WERI-Rb-1 (cell line): ENCODE data around the gene CDC42SE2.

Experiments
- DNase-seq: peaks from one replicate; pipeline ENCODE4 v3.0.0-alpha.2; 2020
- H3K27ac ChIP-seq: fragments of 250-450 bp; sonication (Bioruptor Pico); 2 replicates; pipeline ENCODE4 v1.5.1; 2020; ENCODE audit warnings: mild to moderate bottlenecking, moderate library complexity
- H3K27me3 ChIP-seq: fragments of 250-450 bp; sonication (Bioruptor Pico); 2 replicates; pipeline ENCODE4 v1.5.1; 2021; ENCODE audit warnings: mild to moderate bottlenecking, low read depth, moderate library complexity; ENCODE audit not compliant: insufficient read depth, severe bottlenecking
- H3K36me3 ChIP-seq: fragments of 250-450 bp; sonication (Bioruptor Pico); 2 replicates; pipeline ENCODE4 v1.5.1; 2020; ENCODE audit warnings: mild to moderate bottlenecking, moderate library complexity
- H3K4me3 ChIP-seq: 2 replicates; pipeline ENCODE4 v1.5.1; 2011; ENCODE audit warnings: low read depth, mild to moderate bottlenecking, control low read depth, low read length
- H3K9me3 ChIP-seq: fragments of 250-450 bp; sonication (Bioruptor Pico); 2 replicates; pipeline ENCODE4 v1.5.1; 2021; ENCODE audit warnings: mild to moderate bottlenecking, moderate library complexity; ENCODE audit not compliant: severe bottlenecking
- CTCF ChIP-seq: IDR thresholded peaks from 2 replicates; pipeline ENCODE4 v1.5.1; 2011; ENCODE audit warnings: low read depth, mild to moderate bottlenecking, control low read depth, inconsistent platforms, low read length

The CDC42SE2 gene

GRCh38 chr5:131373265-131373664 lies 109.4 kb downstream of the CDC42SE2 start:
- Histone ChIP-seq H3K36me3 (no peaks in the 10 kb centered on the region), H3K4me3 (no peak overlapping the region), H3K27me3 (no peaks in the 10 kb centered on the region), H3K9me3 (no peaks in the 10 kb centered on the region), H3K27ac (no peak overlapping the region)
- no peak for TF ChIP-seq CTCF
- no peak for DNase-seq

DNA sequence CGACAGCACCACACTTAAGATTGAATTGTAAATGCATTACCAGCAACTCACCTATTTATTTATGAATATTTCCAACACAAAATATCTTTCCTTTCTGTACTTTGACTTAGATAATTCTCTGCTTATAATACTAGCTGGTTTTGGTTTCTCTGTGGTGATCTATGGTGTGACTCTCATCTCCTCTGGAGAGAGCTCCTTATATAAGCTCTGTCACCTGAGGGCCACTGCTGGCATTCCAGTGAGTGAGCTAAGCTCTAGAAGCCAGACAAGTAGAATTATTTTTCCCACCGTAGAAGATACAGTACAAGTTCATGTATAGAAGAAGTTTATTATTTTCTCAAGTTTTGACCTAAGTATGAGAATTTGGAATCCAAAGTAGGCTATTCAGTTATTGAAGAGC lies 111.5 kb downstream of the CDC42SE2 start:
- no peak for TF ChIP-seq CTCF
- H3K36me3 ChIP-seq = no peaks in the 10 kb centered on the region
- H3K9me3 ChIP-seq = no peaks in the 10 kb centered on the region
- no peak overlapping the region for H3K27ac ChIP-seq
- H3K4me3 ChIP-seq = no peak overlapping the region
- no peaks in the 10 kb centered on the region for H3K27me3 ChIP-seq
- DNase-seq = no peak

- H3K27me3 ChIP-seq = no peaks in the 10 kb centered on the region
- no peak overlapping the region for H3K4me3 ChIP-seq
- no peak for TF ChIP-seq CTCF
- DNase-seq = no peak
- H3K9me3 ChIP-seq = no peaks in the 10 kb centered on the region
- no peak overlapping the region for H3K27ac ChIP-seq
- H3K36me3 ChIP-seq = no peaks in the 10 kb centered on the region
Observed at GRCh38 chr5:131377346-131377745, 113.5 kb downstream of the CDC42SE2 start.

DNA sequence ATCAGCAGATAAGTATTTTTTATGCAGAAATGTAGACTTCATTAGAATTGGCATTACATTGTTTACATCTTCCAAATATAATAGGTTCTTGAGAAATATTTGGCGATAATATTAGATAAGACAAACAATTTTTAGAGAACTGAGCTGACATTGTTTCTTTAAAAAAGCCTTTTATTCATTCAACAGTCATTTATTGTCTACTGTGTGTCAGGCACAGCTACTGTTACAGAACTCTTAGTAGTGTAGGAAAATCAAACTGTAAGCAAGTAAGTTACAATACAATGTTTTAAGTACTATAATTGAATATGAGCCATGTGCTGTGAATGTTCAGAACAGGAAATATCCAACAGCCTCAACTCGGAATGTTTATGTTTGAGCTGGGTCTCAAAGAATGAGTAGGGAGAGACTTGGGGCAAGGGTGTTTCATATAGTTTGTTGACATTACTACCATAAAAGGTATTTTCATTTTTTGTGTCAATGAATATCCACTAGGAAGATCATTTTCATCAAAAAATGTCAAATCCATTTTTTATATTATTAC lies 114.0 kb downstream of the CDC42SE2 start:
- DNase-seq = no peak
- H3K36me3 ChIP-seq = no peaks in the 10 kb centered on the region
- TF ChIP-seq CTCF = no peak
- no peak overlapping the region for H3K27ac ChIP-seq
- no peaks in the 10 kb centered on the region for H3K27me3 ChIP-seq
- no peaks in the 10 kb centered on the region for H3K9me3 ChIP-seq
- H3K4me3 ChIP-seq = no peak overlapping the region

DNA sequence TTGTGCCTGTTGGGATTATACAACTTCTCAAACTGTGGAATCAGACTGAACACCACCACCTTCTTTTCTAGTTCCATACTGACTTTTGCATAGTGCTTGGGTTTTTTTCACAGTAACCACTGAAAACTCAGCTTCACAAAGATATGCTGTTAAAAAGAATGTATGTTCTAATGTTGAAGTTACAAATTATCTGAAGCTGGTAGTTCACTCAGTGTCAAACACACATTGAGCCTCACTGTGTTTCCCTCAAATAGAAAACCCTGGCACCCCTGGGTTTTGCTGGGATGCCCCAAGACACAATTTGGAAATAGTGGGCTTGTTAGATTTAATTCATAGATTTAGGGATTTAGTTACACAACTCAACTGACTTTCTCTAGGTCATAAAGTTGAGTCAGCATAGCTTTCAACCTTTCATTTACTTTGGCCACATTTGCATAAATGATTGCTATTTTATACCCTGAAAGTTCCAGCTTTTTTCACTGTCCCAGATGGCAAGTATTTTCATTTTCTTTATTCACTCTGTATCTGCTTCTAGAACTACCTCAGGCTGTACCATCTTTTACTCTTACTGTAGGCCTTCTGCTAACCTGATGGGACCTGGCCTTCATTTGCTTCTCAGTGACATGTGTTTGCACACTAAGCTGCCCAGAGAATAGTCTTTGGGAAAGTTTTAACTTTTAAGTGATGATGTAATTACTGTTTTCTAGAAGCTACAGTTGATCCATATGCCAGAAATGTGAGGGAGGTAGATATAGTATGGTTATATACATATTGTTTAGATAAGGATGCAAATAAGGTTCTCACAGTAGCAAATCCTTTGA lies 115.1 kb downstream of the CDC42SE2 start:
- no peak for DNase-seq
- no peak overlapping the region for H3K4me3 ChIP-seq
- no peak overlapping the region for H3K27ac ChIP-seq
- no peaks in the 10 kb centered on the region for H3K36me3 ChIP-seq
- no peaks in the 10 kb centered on the region for H3K27me3 ChIP-seq
- TF ChIP-seq CTCF = no peak
- H3K9me3 ChIP-seq = no peaks in the 10 kb centered on the region
